ENCODE measurements around the gene SUN1. TPM values are rescaled to one million over a fixed set of nuclear protein-coding genes. Genes with fewer than 3 reads are reported as not detected.

The SUN1 gene
- total and polyA plus RNA-seq, 2 of the 8 experiments (the other 6 are each of a cell fraction or from before 2014, with no cell fraction given), result 108 to 158 TPM

- Histone ChIP-seq H2BK12ac (ENCODE audit: low read depth, low read length) (no peak overlapping the region), H3K27ac (ENCODE audit: low read depth, low read length) (no peak overlapping the region), H3K23me2 (ENCODE audit: low read depth, low read length) (peaks cover 2% of the 10 kb centered on the region; the same call in 1 of the 2 replicates), H3K18ac (ENCODE audit: extremely low read depth, low read length) (no peak overlapping the region), H3K9me3 (ENCODE audit: insufficient read depth in 2 of 2, low read depth in 1 of 2, low read length in 1 of 2) (no peaks in the 10 kb centered on the region), H3K9ac (replicated peaks in 1 of 4; ENCODE audit: extremely low read depth in 1 of 4, low read depth in 3 of 4, low read length in 3 of 4) (no peak overlapping the region), H3K4ac (replicated peaks; ENCODE audit: insufficient read length, low read depth, low read length) (no peak overlapping the region), H3K4me3 (ENCODE audit: extremely low read depth in 1 of 4, insufficient read depth in 2 of 4, low read depth in 3 of 4, low read length in 4 of 4) (no peak overlapping the region), H2AFZ (ENCODE audit: low read length) (no peak overlapping the region), H3K79me2 (ENCODE audit: control insufficient read depth in 1 of 2, insufficient read depth in 2 of 2, low read length in 2 of 2) (peaks cover 1 to 34% of the 10 kb centered on the region in 2 experiments; a peak in 3 of 4 replicates), H2BK20ac (ENCODE audit: low read length) (no peak overlapping the region), H3K56ac (replicated peaks; ENCODE audit: insufficient read length, low read depth, low read length) (no peak overlapping the region), H4K8ac (ENCODE audit: extremely low read depth, insufficient read depth, low read length) (no peak overlapping the region), H3K79me1 (ENCODE audit: low read depth, low read length) (peaks cover 35% of the 10 kb centered on the region), H4K20me1 (replicated peaks in 1 of 2; ENCODE audit: control insufficient read depth in 1 of 2, insufficient read depth in 2 of 2, low read length in 2 of 2) (peaks cover 19 to 40% of the 10 kb centered on the region in 2 experiments), H3K4me1 (replicated peaks in 1 of 4; ENCODE audit: control insufficient read depth in 3 of 4, insufficient read depth in 4 of 4, low read length in 3 of 4) (peaks cover 0 to 12% (median 1%) of the 10 kb centered on the region in 4 experiments; a peak in 2 of 7 replicates), H2BK120ac (replicated peaks; ENCODE audit: low read depth, low read length) (no peak overlapping the region), H4K5ac (ENCODE audit: insufficient read length, low read depth, low read length) (no peak overlapping the region), H3K14ac (ENCODE audit: insufficient read length) (no peak overlapping the region), H4K91ac (replicated peaks; ENCODE audit: insufficient read length, low read length) (no peak overlapping the region), H3K27me3 (replicated peaks in 1 of 4; ENCODE audit: control insufficient read depth in 3 of 4, extremely low read depth in 1 of 4, insufficient read depth in 3 of 4, low read length in 3 of 4) (no peaks in the 10 kb centered on the region), H2BK15ac (ENCODE audit: low read length) (no peak overlapping the region), H2AK5ac (ENCODE audit: low read depth, low read length) (no peak overlapping the region), H3K4me2 (ENCODE audit: insufficient read depth in 1 of 2, low read depth in 2 of 2, low read length in 2 of 2) (no peak overlapping the region), H3K23ac (ENCODE audit: insufficient read length) (no peak overlapping the region), H2BK5ac (ENCODE audit: low read depth, low read length) (no peak overlapping the region), H3K36me3 (ENCODE audit: control insufficient read depth in 2 of 4, insufficient read depth in 4 of 4, low read length in 3 of 4) (peaks cover 24 to 75% (median 58%) of the 10 kb centered on the region in 4 experiments)
- ChIA-PET POLR2A (ENCODE audit: partially characterized antibody) (interaction anchor here (0.6 to 1.4 kb wide), 4 partner anchors 8 to 103 kb away, joined by 3 to 4 read pairs (median 3); no protein-coding TSS in a partner anchor), CTCF (ENCODE audit: partially characterized antibody) (interaction anchor here (0.9 to 1.4 kb wide), 4 partner anchors 9 to 19 kb away, joined by 3 to 4 read pairs (median 4); no protein-coding TSS in a partner anchor)
- WGBS, 2 experiments (ENCODE audit: extremely low coverage in 1 of 2, insufficient coverage in 1 of 2, insufficient read length in 1 of 2, insufficient replicate concordance in 2 of 2, low coverage in 1 of 2, low lambda C conversion rate in 2 of 2, missing lambda C conversion rate in 1 of 2), result 98% methylated on average over 29 of the region's 29 CpGs; no CpG with 5 or more reads in 1 of the 2 experiments
- no peak for FAIRE-seq
- TF ChIP-seq MAX (IDR thresholded peaks at IDR 0.05) (no peak), SRF (IDR thresholded peaks at IDR 0.05; ENCODE audit: low read depth, low read length) (no peak), ZNF274 (IDR thresholded peaks at IDR 0.05; ENCODE audit: borderline replicate concordance, extremely low read depth, low read length) (no peak), SUZ12 (IDR thresholded peaks at IDR 0.05; ENCODE audit: low read length) (no peak), SP2 (IDR thresholded peaks at IDR 0.05; ENCODE audit: low read length) (no peak), CREB1 (IDR thresholded peaks at IDR 0.05) (no peak), KDM5A (IDR thresholded peaks at IDR 0.05; ENCODE audit: low read length) (no peak), EZH2 (IDR thresholded peaks at IDR 0.05; ENCODE audit: low read depth, low read length, severe bottlenecking) (no peak), GTF2F1 (IDR thresholded peaks at IDR 0.05; ENCODE audit: borderline replicate concordance, low read depth, low read length) (no peak), SAP30 (IDR thresholded peaks at IDR 0.05; ENCODE audit: insufficient read depth, insufficient replicate concordance, low read length) (no peak)
- DNase-seq (ENCODE audit: low read depth in 1 of 2, low spot score in 2 of 2), result no peak
Measured at GRCh38 chr7:891291-891690, 59.0 kb downstream of the SUN1 start.
